ENCODE data around the gene NDUFAF8.

The NDUFAF8 gene

GRCh38 chr17:81277946-81278693, 39.0 kb downstream of the NDUFAF8 start:
- no peak for DNase-seq

- no peak for DNase-seq
Observed at GRCh38 chr17:81278831-81279230, 39.7 kb downstream of the NDUFAF8 start.

- DNase-seq = no peak
Observed at GRCh38 chr17:81279278-81280275, 40.5 kb downstream of the NDUFAF8 start.

GRCh38 chr17:81280571-81280970, 41.5 kb downstream of the NDUFAF8 start:
- no peak for DNase-seq

- DNase-seq = no peak
Observed at GRCh38 chr17:81282141-81282540, 43.0 kb downstream of the NDUFAF8 start.

- DNase-seq = no peak
Observed at GRCh38 chr17:81282876-81283275, 43.8 kb downstream of the NDUFAF8 start.

- peak; percentile 87 to 90 for DNase-seq
Observed at GRCh38 chr17:81285179-81285878, 46.2 kb downstream of the NDUFAF8 start.

GRCh38 chr17:81285894-81286293, 46.8 kb downstream of the NDUFAF8 start:
- no peak for DNase-seq

- no peak for DNase-seq
Observed at GRCh38 chr17:81286491-81287145, 47.5 kb downstream of the NDUFAF8 start.

GRCh38 chr17:81287152-81287551, 48.0 kb downstream of the NDUFAF8 start:
- no peak for DNase-seq

GRCh38 chr17:81287741-81288430, 48.8 kb downstream of the NDUFAF8 start:
- no peak for DNase-seq

GRCh38 chr17:81288715-81289114, 49.6 kb downstream of the NDUFAF8 start:
- DNase-seq = no peak

GRCh38 chr17:81289627-81290026, 50.5 kb downstream of the NDUFAF8 start:
- DNase-seq = no peak

- DNase-seq = no peak
Observed at GRCh38 chr17:81290230-81290629, 51.1 kb downstream of the NDUFAF8 start.

Data from AML-193 (cell line).